Measurements from ENCODE around the gene ELP4. TPM values are rescaled to one million over a fixed set of nuclear protein-coding genes. Genes with fewer than 3 reads are reported as not detected.

Gene ELP4
- total RNA-seq, 1 experiment from 2014 or later: 21.4 TPM

DNA sequence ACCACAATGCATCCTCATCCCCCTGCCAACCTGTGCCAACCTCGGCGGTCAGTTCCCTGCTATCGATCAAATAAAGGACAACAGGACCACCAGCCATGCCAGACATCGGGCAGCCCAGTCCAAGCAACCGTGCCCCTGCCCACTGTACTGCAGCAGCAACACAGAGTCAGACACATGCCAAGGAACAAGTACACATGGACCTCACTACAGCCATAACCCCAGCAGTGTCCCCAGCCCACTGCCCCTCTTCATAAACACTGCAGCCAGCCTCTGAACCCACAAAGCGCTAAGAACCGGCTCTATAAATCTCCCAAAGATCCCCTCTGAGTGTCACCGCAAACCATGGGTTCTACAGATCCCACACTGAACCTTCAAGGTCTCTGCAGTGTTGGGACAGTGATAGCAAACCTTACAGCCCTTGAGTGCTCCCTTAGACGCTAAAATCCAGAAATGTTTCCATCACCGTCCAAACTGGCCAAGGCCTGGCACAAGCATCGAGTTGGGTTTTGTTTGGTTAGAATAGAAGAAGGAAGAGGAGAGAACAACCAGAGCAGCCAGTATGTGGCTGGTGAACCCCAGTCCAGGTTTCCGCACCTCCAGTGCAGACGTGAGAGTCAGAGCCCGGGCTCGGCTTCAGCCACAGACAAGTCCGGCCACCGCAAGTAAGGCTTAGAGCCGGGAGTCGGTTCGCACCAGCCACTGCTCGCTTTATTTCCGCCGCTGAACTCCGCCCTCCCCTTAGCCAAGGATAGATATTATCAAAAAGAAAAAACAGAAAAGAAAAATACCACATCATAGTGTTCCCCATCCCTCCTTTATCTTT lies 293.6 kb downstream of the ELP4 start:
- RAD21 ChIA-PET (ENCODE audit: low non-redundant PET in 1 of 2, low total read pairs in 2 of 2, uncharacterized antibody in 2 of 2, unreplicated experiment in 2 of 2): no interaction called here
- intact Hi-C loops (cut with micrococcal nuclease): no loop called here
- Histone ChIP-seq H3K36me3 (ENCODE audit: control insufficient read depth in 1 of 2, insufficient read depth in 2 of 2, low read length in 2 of 2) (no peaks in the 10 kb centered on the region; a peak in 1 of 4 replicates), H3K4me1 (ENCODE audit: control insufficient read depth in 1 of 2, insufficient read depth in 2 of 2, low read length in 2 of 2) (no peaks in the 10 kb centered on the region), H4K20me1 (ENCODE audit: insufficient read depth) (no peaks in the 10 kb centered on the region), H3K4me3 (replicated peaks in 1 of 2; ENCODE audit: low read depth in 1 of 2, low read length in 2 of 2) (no peak overlapping the region), H3K27ac (ENCODE audit: low read depth, low read length) (no peak overlapping the region), H3K9ac (ENCODE audit: low read length) (no peak overlapping the region), H3K4me2 (ENCODE audit: low read length) (no peak overlapping the region), H3K27me3 (ENCODE audit: insufficient read depth, low read length) (no peaks in the 10 kb centered on the region), H2AFZ (ENCODE audit: low read depth, low read length, poor library complexity, severe bottlenecking) (no peak overlapping the region), H3K79me2 (ENCODE audit: insufficient read depth, low read length) (no peaks in the 10 kb centered on the region), H3K9me2 (ENCODE audit: insufficient read depth) (no peaks in the 10 kb centered on the region), H3K9me3 (ENCODE audit: control insufficient read depth in 1 of 2, insufficient read depth in 1 of 2, low read depth in 1 of 2, low read length in 2 of 2) (no peaks in the 10 kb centered on the region)
- POLR2A ChIA-PET: no interaction called here
- no peak for TF ChIP-seq SRF (IDR thresholded peaks at IDR 0.05; ENCODE audit: low read depth)
- no peak for TF ChIP-seq SP1 (IDR thresholded peaks at IDR 0.05; ENCODE audit: low read depth)
- ATAC-seq (no peak), DNase-seq (ENCODE audit: low read depth, low spot score) (no peak)
- BruUV-seq (replicated peaks): no TSS peak
- CTCF ChIA-PET: no interaction called here

DNA sequence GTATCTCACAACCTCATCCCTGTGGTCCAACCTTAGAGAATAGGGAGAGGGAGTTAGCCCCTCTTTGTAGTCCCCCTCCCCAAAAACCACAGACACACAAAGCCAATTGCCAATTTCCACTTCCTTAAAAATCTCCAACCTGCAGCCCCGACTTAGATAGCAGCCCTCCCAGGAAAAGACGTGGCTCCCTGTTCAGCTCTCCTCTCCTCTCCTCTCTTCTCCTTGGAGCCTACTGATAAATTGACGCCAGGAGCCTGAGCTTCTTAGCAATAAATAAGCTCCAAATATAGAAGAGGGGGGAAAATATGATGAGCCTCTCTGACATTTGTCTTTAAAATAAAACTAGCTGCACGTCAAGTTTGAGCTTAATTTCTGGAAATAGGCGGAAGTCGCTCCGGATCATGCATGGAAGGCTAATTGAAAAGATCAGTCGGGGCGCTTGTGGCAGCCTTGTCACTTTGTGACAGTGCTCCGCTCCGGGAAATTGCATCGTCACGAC lies 294.3 kb downstream of the ELP4 start:
- Histone ChIP-seq H3K9me3 (ENCODE audit: control insufficient read depth in 1 of 2, insufficient read depth in 1 of 2, low read depth in 1 of 2, low read length in 2 of 2) (no peaks in the 10 kb centered on the region), H3K36me3 (ENCODE audit: control insufficient read depth in 1 of 2, insufficient read depth in 2 of 2, low read length in 2 of 2) (no peaks in the 10 kb centered on the region; a peak in 1 of 4 replicates), H3K27me3 (ENCODE audit: insufficient read depth, low read length) (no peaks in the 10 kb centered on the region), H3K27ac (ENCODE audit: low read depth, low read length) (no peak overlapping the region), H3K4me1 (ENCODE audit: control insufficient read depth in 1 of 2, insufficient read depth in 2 of 2, low read length in 2 of 2) (no peaks in the 10 kb centered on the region), H3K9me2 (ENCODE audit: insufficient read depth) (no peaks in the 10 kb centered on the region), H4K20me1 (ENCODE audit: insufficient read depth) (no peaks in the 10 kb centered on the region), H2AFZ (ENCODE audit: low read depth, low read length, poor library complexity, severe bottlenecking) (no peak overlapping the region), H3K4me3 (replicated peaks in 1 of 2; ENCODE audit: low read depth in 1 of 2, low read length in 2 of 2) (no peak overlapping the region), H3K79me2 (ENCODE audit: insufficient read depth, low read length) (no peaks in the 10 kb centered on the region), H3K4me2 (ENCODE audit: low read length) (no peak overlapping the region), H3K9ac (ENCODE audit: low read length) (no peak overlapping the region)
- intact Hi-C loops (cut with micrococcal nuclease): no loop called here
- ATAC-seq (no peak), DNase-seq (ENCODE audit: low read depth, low spot score) (no peak)
- ChIA-PET POLR2A (no interaction called here), CTCF (no interaction called here), RAD21 (ENCODE audit: low non-redundant PET in 1 of 2, low total read pairs in 2 of 2, uncharacterized antibody in 2 of 2, unreplicated experiment in 2 of 2) (no interaction called here)
- TF ChIP-seq, protein P1, sequence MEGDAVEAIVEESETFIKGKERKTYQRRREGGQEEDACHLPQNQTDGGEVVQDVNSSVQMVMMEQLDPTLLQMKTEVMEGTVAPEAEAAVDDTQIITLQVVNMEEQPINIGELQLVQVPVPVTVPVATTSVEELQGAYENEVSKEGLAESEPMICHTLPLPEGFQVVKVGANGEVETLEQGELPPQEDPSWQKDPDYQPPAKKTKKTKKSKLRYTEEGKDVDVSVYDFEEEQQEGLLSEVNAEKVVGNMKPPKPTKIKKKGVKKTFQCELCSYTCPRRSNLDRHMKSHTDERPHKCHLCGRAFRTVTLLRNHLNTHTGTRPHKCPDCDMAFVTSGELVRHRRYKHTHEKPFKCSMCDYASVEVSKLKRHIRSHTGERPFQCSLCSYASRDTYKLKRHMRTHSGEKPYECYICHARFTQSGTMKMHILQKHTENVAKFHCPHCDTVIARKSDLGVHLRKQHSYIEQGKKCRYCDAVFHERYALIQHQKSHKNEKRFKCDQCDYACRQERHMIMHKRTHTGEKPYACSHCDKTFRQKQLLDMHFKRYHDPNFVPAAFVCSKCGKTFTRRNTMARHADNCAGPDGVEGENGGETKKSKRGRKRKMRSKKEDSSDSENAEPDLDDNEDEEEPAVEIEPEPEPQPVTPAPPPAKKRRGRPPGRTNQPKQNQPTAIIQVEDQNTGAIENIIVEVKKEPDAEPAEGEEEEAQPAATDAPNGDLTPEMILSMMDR (IDR thresholded peaks at IDR 0.05 in 2 of 3, conservative IDR thresholded peaks at IDR 0.05 in 1 of 3; ENCODE audit: borderline replicate concordance in 1 of 3, insufficient read depth in 1 of 3, low read depth in 2 of 3, low read length in 2 of 3): no peak
- TF ChIP-seq ZNF274 (IDR thresholded peaks at IDR 0.05; ENCODE audit: low read depth, low read length) (no peak), JUND (IDR thresholded peaks at IDR 0.05) (no peak), ELF1 (IDR thresholded peaks at IDR 0.05; ENCODE audit: borderline replicate concordance, low read depth) (no peak), CEBPB (IDR thresholded peaks at IDR 0.05; ENCODE audit: low read depth) (no peak), YY1 (IDR thresholded peaks at IDR 0.05; ENCODE audit: extremely low read depth, insufficient replicate concordance, low read depth, low read length) (no peak), SP1 (IDR thresholded peaks at IDR 0.05; ENCODE audit: low read depth) (no peak), SRF (IDR thresholded peaks at IDR 0.05; ENCODE audit: low read depth) (no peak), RAD21 (IDR thresholded peaks at IDR 0.05; ENCODE audit: low read depth) (no peak), CBX3 (IDR thresholded peaks at IDR 0.05; ENCODE audit: low read depth) (no peak), EZH2 (IDR thresholded peaks at IDR 0.05) (no peak)
- TF ChIP-seq, protein P2, sequence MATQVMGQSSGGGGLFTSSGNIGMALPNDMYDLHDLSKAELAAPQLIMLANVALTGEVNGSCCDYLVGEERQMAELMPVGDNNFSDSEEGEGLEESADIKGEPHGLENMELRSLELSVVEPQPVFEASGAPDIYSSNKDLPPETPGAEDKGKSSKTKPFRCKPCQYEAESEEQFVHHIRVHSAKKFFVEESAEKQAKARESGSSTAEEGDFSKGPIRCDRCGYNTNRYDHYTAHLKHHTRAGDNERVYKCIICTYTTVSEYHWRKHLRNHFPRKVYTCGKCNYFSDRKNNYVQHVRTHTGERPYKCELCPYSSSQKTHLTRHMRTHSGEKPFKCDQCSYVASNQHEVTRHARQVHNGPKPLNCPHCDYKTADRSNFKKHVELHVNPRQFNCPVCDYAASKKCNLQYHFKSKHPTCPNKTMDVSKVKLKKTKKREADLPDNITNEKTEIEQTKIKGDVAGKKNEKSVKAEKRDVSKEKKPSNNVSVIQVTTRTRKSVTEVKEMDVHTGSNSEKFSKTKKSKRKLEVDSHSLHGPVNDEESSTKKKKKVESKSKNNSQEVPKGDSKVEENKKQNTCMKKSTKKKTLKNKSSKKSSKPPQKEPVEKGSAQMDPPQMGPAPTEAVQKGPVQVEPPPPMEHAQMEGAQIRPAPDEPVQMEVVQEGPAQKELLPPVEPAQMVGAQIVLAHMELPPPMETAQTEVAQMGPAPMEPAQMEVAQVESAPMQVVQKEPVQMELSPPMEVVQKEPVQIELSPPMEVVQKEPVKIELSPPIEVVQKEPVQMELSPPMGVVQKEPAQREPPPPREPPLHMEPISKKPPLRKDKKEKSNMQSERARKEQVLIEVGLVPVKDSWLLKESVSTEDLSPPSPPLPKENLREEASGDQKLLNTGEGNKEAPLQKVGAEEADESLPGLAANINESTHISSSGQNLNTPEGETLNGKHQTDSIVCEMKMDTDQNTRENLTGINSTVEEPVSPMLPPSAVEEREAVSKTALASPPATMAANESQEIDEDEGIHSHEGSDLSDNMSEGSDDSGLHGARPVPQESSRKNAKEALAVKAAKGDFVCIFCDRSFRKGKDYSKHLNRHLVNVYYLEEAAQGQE (IDR thresholded peaks at IDR 0.05; ENCODE audit: low read depth): no peak
- TF ChIP-seq, protein P3, sequence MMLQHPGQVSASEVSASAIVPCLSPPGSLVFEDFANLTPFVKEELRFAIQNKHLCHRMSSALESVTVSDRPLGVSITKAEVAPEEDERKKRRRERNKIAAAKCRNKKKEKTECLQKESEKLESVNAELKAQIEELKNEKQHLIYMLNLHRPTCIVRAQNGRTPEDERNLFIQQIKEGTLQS (IDR thresholded peaks at IDR 0.05): no peak
- no TSS peak for BruUV-seq (replicated peaks)

All from HCT116 (cell line).